GM19467 (cell line): ENCODE measurements around the gene AFG1L.

Source experiments
- ATAC-seq: cut with Tn5 transposase; IDR thresholded peaks from one replicate; pipeline ENCODE4 v1.9.1; 2021; ENCODE audit warnings: mild to moderate bottlenecking, moderate library complexity; ENCODE audit not compliant: unreplicated experiment

Gene AFG1L

DNA sequence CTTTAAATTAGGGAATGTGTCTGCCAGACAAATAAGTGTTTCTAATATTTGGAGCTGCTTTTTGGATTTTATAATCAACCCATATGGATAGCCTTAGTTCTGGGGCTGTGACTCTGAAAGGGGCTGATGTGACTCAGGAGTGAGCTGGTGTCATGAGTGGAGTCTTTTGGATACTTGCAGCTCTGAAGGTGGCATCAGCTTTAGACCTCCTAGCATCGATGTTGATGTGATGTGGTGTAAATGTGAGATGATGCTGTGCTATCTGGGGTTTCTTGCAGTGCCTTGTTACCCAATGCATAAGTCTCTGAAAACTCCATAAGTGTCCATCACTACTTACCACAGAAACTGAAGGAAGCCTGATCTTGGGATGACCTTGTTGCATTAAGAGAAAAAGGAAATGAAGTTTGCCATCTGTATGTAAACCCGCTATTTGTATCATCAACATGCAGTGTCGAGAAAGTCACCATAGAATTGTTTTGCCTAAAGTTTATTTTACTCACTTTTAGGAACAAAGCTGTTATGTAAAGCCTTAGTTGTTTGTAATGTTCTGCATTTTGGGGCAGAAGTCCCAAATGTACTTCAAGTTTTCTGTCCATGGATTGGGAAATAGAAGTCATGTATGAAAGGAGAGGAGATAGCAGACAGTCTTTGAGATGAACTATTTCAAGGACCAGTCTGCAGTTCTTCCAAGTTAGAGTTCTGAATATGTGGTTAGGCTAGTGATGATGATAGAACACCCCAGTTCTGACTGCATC, 273.9 kb downstream of the AFG1L start:
- no peak for ATAC-seq

DNA sequence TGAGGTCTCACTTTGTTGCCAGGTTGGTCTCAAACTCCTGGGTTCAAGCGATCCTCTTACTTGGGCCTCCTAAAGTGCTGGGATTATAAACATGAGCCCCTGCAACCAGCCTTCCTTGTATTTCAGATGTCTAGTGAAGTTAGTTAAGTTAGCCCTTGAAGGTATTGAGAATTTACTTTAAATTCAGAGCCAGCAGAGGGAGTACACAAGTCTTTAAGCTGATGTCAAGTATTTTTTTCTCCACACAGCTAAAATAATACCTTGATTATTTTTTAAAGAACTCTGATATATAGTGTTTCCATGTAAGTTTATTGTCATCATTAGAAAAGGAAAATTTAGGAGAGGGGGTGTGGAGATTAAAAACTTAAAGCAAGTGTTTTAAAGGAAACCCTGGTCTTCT, 275.7 kb downstream of the AFG1L start:
- ATAC-seq, result no peak

DNA sequence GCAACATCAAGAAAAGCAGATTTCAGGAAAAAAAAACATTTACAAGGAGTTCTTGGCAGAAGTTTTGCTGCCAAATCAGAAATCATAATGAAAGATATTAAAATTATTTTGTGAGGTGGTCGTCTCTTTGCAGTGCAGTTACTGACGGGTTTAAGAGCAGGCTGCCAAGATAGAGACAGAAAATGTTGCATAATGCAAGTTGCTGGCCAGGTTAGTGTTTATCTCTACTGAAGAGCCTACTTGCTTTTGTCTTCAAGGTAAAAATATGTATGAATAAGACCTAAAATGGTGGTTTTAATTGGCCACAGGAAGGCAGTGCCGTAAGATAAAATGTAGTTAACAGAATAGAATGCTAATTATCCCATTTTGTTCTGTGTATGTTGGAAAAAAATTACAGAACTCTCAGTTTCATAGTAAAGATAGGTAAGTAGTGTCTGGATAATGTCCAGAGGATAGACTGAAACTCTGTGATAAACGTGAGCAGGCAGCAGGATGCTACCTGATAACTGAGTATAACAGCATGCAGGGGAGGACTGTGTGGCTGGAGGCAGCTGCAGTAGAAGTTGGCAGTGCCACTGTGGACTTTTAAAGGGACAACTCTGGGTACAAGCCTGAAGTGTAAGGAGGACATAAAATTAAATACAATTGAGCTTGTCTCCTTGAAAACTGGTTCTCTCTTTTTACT, 279.7 kb downstream of the AFG1L start:
- ATAC-seq, result no peak
